ENCODE data around the gene AGFG1. TPM values are rescaled to one million over a fixed set of nuclear protein-coding genes. Genes with fewer than 3 reads are reported as not detected.

AGFG1 gene
- total RNA-seq, 1 donor from 2014 or later = 84.1 TPM

- H3K36me3 ChIP-seq (ENCODE audit: insufficient read depth, low read length) = no peaks in the 10 kb centered on the region
- H3K9me3 ChIP-seq (ENCODE audit: insufficient read depth, low read depth, low read length) = no peaks in the 10 kb centered on the region
- no peak overlapping the region for H3K9ac ChIP-seq (ENCODE audit: low read length)
- H3K27me3 ChIP-seq (ENCODE audit: insufficient read depth, low read length) = no peaks in the 10 kb centered on the region
- no peak overlapping the region for H3K27ac ChIP-seq (ENCODE audit: low read depth, low read length)
- Mint-ChIP-seq H3K36me3 (ENCODE audit: low read depth, unreplicated experiment) (peaks cover 4% of the 10 kb centered on the region), H3K27ac (ENCODE audit: unreplicated experiment) (no peak overlapping the region), H3K4me3 (ENCODE audit: unreplicated experiment) (no peak overlapping the region), H3K4me1 (ENCODE audit: low read depth, unreplicated experiment) (no peaks in the 10 kb centered on the region), H3K9me3 (ENCODE audit: unreplicated experiment) (peaks cover 5% of the 10 kb centered on the region), H3K27me3 (ENCODE audit: low read depth, unreplicated experiment) (no peaks in the 10 kb centered on the region)
- no peaks in the 10 kb centered on the region for H3K79me2 ChIP-seq (ENCODE audit: insufficient read depth, low read length)
- FAIRE-seq (no peak), DNase-seq (ENCODE audit: low read depth) (no peak)
- H3K4me2 ChIP-seq (ENCODE audit: low read length) = no peak overlapping the region
- TF ChIP-seq EZH2 (IDR thresholded peaks at IDR 0.05; ENCODE audit: insufficient read depth, low read length) (no peak), CTCF (IDR thresholded peaks at IDR 0.05; ENCODE audit: insufficient read depth, low read depth, low read length) (no peak)
- no peaks in the 10 kb centered on the region for H3K4me1 ChIP-seq (ENCODE audit: insufficient read depth, low read length)
- no peaks in the 10 kb centered on the region for H4K20me1 ChIP-seq (ENCODE audit: insufficient read depth, low read length)
- H3K4me3 ChIP-seq (ENCODE audit: insufficient read depth, low read depth, low read length) = no peak overlapping the region
- no peak overlapping the region for H2AFZ ChIP-seq (ENCODE audit: low read depth, low read length)
Measured at GRCh38 chr2:227578642-227579041, 106.7 kb downstream of the AGFG1 start.

- Histone ChIP-seq H3K4me1 (ENCODE audit: insufficient read depth, low read length) (no peaks in the 10 kb centered on the region), H3K4me3 (ENCODE audit: insufficient read depth, low read depth, low read length) (no peak overlapping the region), H3K27ac (ENCODE audit: low read depth, low read length) (no peak overlapping the region), H3K27me3 (ENCODE audit: insufficient read depth, low read length) (no peaks in the 10 kb centered on the region), H3K79me2 (ENCODE audit: insufficient read depth, low read length) (no peaks in the 10 kb centered on the region), H3K9me3 (ENCODE audit: insufficient read depth, low read depth, low read length) (no peaks in the 10 kb centered on the region), H3K9ac (ENCODE audit: low read length) (no peak overlapping the region), H4K20me1 (ENCODE audit: insufficient read depth, low read length) (no peaks in the 10 kb centered on the region), H2AFZ (ENCODE audit: low read depth, low read length) (no peak overlapping the region), H3K36me3 (ENCODE audit: insufficient read depth, low read length) (no peaks in the 10 kb centered on the region), H3K4me2 (ENCODE audit: low read length) (no peak overlapping the region)
- DNase-seq (ENCODE audit: low read depth) = no peak
- TF ChIP-seq EZH2 (IDR thresholded peaks at IDR 0.05; ENCODE audit: insufficient read depth, low read length) (no peak), CTCF (IDR thresholded peaks at IDR 0.05; ENCODE audit: insufficient read depth, low read depth, low read length) (no peak)
- no peaks in the 10 kb centered on the region for H3K27me3 Mint-ChIP-seq (ENCODE audit: low read depth, unreplicated experiment)
- H3K36me3 Mint-ChIP-seq (ENCODE audit: low read depth, unreplicated experiment) = peaks cover 4% of the 10 kb centered on the region
- H3K4me3 Mint-ChIP-seq (ENCODE audit: unreplicated experiment) = no peak overlapping the region
- no peaks in the 10 kb centered on the region for H3K4me1 Mint-ChIP-seq (ENCODE audit: low read depth, unreplicated experiment)
- FAIRE-seq = no peak
- peaks cover 5% of the 10 kb centered on the region for H3K9me3 Mint-ChIP-seq (ENCODE audit: unreplicated experiment)
- no peak overlapping the region for H3K27ac Mint-ChIP-seq (ENCODE audit: unreplicated experiment)
Measured at GRCh38 chr2:227579791-227580190, 107.8 kb downstream of the AGFG1 start.

- Histone ChIP-seq H4K20me1 (ENCODE audit: insufficient read depth, low read length) (no peaks in the 10 kb centered on the region), H3K79me2 (ENCODE audit: insufficient read depth, low read length) (no peaks in the 10 kb centered on the region), H3K4me1 (ENCODE audit: insufficient read depth, low read length) (no peaks in the 10 kb centered on the region), H3K4me2 (ENCODE audit: low read length) (no peak overlapping the region), H3K4me3 (ENCODE audit: insufficient read depth, low read depth, low read length) (no peak overlapping the region), H2AFZ (ENCODE audit: low read depth, low read length) (no peak overlapping the region), H3K27me3 (ENCODE audit: insufficient read depth, low read length) (no peaks in the 10 kb centered on the region), H3K27ac (ENCODE audit: low read depth, low read length) (no peak overlapping the region), H3K9ac (ENCODE audit: low read length) (no peak overlapping the region), H3K36me3 (ENCODE audit: insufficient read depth, low read length) (no peaks in the 10 kb centered on the region), H3K9me3 (ENCODE audit: insufficient read depth, low read depth, low read length) (no peaks in the 10 kb centered on the region)
- H3K27me3 Mint-ChIP-seq (ENCODE audit: low read depth, unreplicated experiment) = no peaks in the 10 kb centered on the region
- FAIRE-seq (no peak), DNase-seq (ENCODE audit: low read depth) (no peak)
- H3K27ac Mint-ChIP-seq (ENCODE audit: unreplicated experiment) = no peak overlapping the region
- no peak overlapping the region for H3K4me3 Mint-ChIP-seq (ENCODE audit: unreplicated experiment)
- peaks cover 5% of the 10 kb centered on the region for H3K9me3 Mint-ChIP-seq (ENCODE audit: unreplicated experiment)
- TF ChIP-seq EZH2 (IDR thresholded peaks at IDR 0.05; ENCODE audit: insufficient read depth, low read length) (no peak), CTCF (IDR thresholded peaks at IDR 0.05; ENCODE audit: insufficient read depth, low read depth, low read length) (no peak)
- H3K4me1 Mint-ChIP-seq (ENCODE audit: low read depth, unreplicated experiment) = no peaks in the 10 kb centered on the region
- H3K36me3 Mint-ChIP-seq (ENCODE audit: low read depth, unreplicated experiment) = peaks cover 4% of the 10 kb centered on the region
Measured at GRCh38 chr2:227582369-227582768, 110.4 kb downstream of the AGFG1 start.

All from astrocyte (in vitro differentiated cells and primary cell).